GM12873 (cell line): ENCODE measurements around the gene NPIPB8.

Experiments used
- TF ChIP-seq, protein P1 (sequence below): IDR thresholded peaks from 2 replicates; pipeline ENCODE4 v1.5.1; 2012; ENCODE audit warnings: low read depth, mild to moderate bottlenecking, moderate library complexity, low read length, control low read depth; ENCODE audit not compliant: insufficient read depth; ENCODE audit errors: missing control alignments

Gene NPIPB8

DNA sequence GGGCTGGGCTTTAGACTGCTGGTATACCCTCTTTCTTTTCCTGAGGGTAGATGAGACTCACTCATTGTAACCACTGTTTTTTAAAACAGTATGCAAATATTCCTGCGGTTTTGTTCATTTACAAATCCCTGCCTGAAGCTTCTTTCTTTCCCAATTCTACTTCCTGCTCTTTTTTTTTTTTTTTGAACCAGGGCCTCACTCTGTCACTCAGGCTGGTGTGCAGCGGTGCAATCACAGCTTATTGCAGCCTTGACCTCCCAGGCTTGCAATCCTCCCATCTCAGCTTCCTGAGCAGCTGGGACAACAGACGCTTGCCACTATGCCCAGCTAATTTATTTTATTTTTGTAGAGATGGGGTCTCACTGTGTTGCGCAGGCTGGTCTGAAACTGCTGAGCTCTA is 20.0 kb upstream of the NPIPB8 start:
- TF ChIP-seq, protein P1, sequence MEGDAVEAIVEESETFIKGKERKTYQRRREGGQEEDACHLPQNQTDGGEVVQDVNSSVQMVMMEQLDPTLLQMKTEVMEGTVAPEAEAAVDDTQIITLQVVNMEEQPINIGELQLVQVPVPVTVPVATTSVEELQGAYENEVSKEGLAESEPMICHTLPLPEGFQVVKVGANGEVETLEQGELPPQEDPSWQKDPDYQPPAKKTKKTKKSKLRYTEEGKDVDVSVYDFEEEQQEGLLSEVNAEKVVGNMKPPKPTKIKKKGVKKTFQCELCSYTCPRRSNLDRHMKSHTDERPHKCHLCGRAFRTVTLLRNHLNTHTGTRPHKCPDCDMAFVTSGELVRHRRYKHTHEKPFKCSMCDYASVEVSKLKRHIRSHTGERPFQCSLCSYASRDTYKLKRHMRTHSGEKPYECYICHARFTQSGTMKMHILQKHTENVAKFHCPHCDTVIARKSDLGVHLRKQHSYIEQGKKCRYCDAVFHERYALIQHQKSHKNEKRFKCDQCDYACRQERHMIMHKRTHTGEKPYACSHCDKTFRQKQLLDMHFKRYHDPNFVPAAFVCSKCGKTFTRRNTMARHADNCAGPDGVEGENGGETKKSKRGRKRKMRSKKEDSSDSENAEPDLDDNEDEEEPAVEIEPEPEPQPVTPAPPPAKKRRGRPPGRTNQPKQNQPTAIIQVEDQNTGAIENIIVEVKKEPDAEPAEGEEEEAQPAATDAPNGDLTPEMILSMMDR: no peak

DNA sequence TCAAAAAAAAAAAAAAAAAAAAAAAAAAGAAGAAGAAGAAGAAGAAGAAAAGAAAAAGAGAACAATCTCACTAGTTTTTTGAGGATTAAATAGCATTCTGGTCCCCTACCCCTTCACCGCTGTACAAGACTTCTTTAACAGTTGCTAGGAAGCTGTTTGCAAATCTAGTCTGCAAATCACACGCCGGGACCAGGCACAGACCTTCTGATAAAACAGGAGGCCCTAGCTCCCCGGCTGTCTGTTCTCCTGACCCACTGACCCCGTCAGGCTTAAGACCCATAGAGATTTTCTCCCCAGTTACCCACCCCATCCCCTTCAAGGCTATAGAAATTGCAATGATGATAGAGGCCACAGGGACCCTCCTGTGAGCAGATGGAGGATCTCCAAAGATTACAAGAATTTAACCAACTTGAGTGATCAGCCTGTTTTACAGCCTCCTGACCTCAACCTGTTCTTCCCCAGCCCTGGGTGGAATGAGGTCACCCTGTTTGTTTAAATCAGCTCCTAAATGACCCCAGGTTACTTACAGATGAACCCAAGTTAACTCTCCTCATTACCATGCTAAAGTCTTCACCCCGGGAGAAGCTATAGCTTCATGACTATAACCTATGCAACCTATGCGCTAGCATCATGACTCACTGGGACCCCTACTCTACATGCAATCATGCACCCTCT is 16.2 kb upstream of the NPIPB8 start:
- TF ChIP-seq, protein P1: no peak

DNA sequence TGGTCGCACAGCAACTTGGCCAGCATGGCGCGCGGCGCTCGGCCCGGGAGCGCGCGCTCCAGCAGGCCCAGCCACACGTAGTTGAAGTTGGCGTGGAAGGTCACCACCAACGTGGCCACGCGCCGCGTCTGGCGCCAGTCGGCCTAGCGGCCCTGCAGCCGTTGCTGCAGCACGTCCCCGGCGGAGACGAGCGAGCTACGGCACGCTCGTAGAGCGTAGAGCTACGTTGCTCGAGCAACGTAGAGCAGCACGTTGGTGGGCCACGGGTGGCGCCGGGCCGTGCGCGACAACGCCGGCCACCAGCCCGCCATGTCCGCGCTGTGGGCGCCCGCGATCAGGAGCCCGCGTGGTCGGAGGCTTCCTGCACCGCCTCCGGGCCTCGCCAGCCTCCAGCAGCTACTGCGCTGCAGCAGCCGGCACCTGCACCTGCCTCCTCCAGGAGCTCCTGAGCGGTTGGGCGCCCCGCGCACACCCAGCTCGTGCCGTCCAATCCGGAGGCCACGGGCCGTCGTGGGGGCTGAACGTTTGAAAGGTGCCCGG is 14.6 kb upstream of the NPIPB8 start:
- TF ChIP-seq, protein P1: no peak
